ENCODE results near the gene SPIRE2. TPM values are rescaled to one million over a fixed set of nuclear protein-coding genes. Genes with fewer than 3 reads are reported as not detected.

SPIRE2 gene
- total and polyA plus RNA-seq, 2 of the 13 experiments (the other 11 are each of a cell fraction or from before 2014, with no cell fraction given): 13.3 to 37.5 TPM

DNA sequence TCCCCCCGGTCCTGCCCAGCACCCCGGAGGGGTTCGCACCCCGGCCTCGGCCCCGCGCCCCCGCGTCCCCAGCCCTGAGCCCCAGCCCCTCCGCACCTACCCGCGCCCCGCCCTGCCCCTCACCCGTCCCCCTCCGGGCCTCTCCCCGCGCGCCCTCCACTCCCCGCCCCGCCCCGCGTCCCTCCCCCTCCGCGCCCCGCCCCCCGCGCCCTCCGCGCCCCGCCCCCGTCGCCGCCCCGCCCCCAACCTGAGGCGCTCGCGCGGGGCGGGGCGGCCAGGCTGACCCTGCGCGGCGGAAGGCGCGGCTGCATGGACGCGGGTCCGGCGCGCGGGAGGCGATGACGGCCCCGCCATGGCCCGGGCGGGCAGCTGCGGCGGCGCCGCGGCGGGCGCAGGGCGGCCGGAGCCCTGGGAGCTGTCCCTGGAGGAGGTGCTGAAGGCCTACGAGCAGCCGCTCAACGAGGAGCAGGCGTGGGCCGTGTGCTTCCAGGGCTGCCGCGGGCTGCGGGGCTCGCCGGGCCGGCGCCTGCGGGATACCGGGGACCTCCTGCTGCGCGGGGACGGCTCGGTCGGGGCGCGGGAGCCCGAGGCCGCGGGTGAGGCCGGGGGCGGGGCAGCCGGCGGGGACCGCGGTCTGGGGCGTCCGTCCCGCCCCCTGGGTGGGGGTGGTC is at the start of gene SPIRE2 (continued):
- TF ChIP-seq, protein P1, sequence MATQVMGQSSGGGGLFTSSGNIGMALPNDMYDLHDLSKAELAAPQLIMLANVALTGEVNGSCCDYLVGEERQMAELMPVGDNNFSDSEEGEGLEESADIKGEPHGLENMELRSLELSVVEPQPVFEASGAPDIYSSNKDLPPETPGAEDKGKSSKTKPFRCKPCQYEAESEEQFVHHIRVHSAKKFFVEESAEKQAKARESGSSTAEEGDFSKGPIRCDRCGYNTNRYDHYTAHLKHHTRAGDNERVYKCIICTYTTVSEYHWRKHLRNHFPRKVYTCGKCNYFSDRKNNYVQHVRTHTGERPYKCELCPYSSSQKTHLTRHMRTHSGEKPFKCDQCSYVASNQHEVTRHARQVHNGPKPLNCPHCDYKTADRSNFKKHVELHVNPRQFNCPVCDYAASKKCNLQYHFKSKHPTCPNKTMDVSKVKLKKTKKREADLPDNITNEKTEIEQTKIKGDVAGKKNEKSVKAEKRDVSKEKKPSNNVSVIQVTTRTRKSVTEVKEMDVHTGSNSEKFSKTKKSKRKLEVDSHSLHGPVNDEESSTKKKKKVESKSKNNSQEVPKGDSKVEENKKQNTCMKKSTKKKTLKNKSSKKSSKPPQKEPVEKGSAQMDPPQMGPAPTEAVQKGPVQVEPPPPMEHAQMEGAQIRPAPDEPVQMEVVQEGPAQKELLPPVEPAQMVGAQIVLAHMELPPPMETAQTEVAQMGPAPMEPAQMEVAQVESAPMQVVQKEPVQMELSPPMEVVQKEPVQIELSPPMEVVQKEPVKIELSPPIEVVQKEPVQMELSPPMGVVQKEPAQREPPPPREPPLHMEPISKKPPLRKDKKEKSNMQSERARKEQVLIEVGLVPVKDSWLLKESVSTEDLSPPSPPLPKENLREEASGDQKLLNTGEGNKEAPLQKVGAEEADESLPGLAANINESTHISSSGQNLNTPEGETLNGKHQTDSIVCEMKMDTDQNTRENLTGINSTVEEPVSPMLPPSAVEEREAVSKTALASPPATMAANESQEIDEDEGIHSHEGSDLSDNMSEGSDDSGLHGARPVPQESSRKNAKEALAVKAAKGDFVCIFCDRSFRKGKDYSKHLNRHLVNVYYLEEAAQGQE (IDR thresholded peaks at IDR 0.05; ENCODE audit: borderline replicate concordance in 1 of 2, low read depth in 1 of 2, low read length in 2 of 2): peak; percentile 86 to 91
- TF ChIP-seq STAT5B (CRISPR knock-in tag; IDR thresholded peaks at IDR 0.05) (no peak), YEATS4 (CRISPR knock-in tag; IDR thresholded peaks at IDR 0.05; ENCODE audit: borderline replicate concordance) (peak; percentile 78), CHCHD3 (CRISPR knock-in tag; IDR thresholded peaks at IDR 0.05) (0 out of 2 replicates have a peak, but pooled peaks have one; percentile 29), ZIK1 (CRISPR knock-in tag; IDR thresholded peaks at IDR 0.05; ENCODE audit: borderline replicate concordance, low read depth) (no peak), ZC3H13 (CRISPR knock-in tag; IDR thresholded peaks at IDR 0.05) (peak; percentile 1; the same call in 1 of the 2 replicates), ZNF441 (CRISPR knock-in tag; IDR thresholded peaks at IDR 0.05; ENCODE audit: borderline replicate concordance) (peak; percentile 45; the same call in 1 of the 2 replicates), TBX3 (IDR thresholded peaks at IDR 0.05; ENCODE audit: borderline replicate concordance) (no peak), RBFOX2 (IDR thresholded peaks at IDR 0.05; ENCODE audit: low read depth, low read length) (peak; percentile 66), SP1 (IDR thresholded peaks at IDR 0.05) (no peak), SP1 (CRISPR knock-in tag; IDR thresholded peaks at IDR 0.05) (no peak; the same call in 1 of the 2 replicates), POLR2A (IDR thresholded peaks at IDR 0.05; ENCODE audit: insufficient read depth in 1 of 2, low read depth in 2 of 2, low read length in 2 of 2) (peak; percentile 29 to 65; a peak in 3 of 4 replicates), KLF11 (CRISPR knock-in tag; IDR thresholded peaks at IDR 0.05) (no peak)
- TF ChIP-seq, protein P2, sequence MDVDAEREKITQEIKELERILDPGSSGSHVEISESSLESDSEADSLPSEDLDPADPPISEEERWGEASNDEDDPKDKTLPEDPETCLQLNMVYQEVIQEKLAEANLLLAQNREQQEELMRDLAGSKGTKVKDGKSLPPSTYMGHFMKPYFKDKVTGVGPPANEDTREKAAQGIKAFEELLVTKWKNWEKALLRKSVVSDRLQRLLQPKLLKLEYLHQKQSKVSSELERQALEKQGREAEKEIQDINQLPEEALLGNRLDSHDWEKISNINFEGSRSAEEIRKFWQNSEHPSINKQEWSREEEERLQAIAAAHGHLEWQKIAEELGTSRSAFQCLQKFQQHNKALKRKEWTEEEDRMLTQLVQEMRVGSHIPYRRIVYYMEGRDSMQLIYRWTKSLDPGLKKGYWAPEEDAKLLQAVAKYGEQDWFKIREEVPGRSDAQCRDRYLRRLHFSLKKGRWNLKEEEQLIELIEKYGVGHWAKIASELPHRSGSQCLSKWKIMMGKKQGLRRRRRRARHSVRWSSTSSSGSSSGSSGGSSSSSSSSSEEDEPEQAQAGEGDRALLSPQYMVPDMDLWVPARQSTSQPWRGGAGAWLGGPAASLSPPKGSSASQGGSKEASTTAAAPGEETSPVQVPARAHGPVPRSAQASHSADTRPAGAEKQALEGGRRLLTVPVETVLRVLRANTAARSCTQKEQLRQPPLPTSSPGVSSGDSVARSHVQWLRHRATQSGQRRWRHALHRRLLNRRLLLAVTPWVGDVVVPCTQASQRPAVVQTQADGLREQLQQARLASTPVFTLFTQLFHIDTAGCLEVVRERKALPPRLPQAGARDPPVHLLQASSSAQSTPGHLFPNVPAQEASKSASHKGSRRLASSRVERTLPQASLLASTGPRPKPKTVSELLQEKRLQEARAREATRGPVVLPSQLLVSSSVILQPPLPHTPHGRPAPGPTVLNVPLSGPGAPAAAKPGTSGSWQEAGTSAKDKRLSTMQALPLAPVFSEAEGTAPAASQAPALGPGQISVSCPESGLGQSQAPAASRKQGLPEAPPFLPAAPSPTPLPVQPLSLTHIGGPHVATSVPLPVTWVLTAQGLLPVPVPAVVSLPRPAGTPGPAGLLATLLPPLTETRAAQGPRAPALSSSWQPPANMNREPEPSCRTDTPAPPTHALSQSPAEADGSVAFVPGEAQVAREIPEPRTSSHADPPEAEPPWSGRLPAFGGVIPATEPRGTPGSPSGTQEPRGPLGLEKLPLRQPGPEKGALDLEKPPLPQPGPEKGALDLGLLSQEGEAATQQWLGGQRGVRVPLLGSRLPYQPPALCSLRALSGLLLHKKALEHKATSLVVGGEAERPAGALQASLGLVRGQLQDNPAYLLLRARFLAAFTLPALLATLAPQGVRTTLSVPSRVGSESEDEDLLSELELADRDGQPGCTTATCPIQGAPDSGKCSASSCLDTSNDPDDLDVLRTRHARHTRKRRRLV (CRISPR knock-in tag; IDR thresholded peaks at IDR 0.05): 0 out of 2 replicates have a peak, but pooled peaks have one; percentile 6
- TF ChIP-seq, protein P3, sequence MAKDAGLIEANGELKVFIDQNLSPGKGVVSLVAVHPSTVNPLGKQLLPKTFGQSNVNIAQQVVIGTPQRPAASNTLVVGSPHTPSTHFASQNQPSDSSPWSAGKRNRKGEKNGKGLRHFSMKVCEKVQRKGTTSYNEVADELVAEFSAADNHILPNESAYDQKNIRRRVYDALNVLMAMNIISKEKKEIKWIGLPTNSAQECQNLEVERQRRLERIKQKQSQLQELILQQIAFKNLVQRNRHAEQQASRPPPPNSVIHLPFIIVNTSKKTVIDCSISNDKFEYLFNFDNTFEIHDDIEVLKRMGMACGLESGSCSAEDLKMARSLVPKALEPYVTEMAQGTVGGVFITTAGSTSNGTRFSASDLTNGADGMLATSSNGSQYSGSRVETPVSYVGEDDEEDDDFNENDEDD (CRISPR knock-in tag; IDR thresholded peaks at IDR 0.05; ENCODE audit: borderline replicate concordance): peak; percentile 1; the same call in 1 of the 2 replicates
- TF ChIP-seq, protein P4, sequence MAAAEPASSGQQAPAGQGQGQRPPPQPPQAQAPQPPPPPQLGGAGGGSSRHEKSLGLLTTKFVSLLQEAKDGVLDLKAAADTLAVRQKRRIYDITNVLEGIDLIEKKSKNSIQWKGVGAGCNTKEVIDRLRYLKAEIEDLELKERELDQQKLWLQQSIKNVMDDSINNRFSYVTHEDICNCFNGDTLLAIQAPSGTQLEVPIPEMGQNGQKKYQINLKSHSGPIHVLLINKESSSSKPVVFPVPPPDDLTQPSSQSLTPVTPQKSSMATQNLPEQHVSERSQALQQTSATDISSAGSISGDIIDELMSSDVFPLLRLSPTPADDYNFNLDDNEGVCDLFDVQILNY (CRISPR knock-in tag; conservative IDR thresholded peaks at IDR 0.05): 0 out of 2 replicates have a peak, but pooled peaks have one; percentile 24

Data from HepG2 (cell line).